Liver (tissue), 3 donors: ENCODE measurements around the gene PDZD2.

ENCODE experiments used
- ATF3 ChIP-seq: IDR thresholded peaks from 2 replicates; pipeline ENCODE4 v1.6.1; 2016; ENCODE audit warnings: antibody characterized with exemption
- CTCF ChIP-seq: fragments of 150-350 bp; IDR thresholded peaks from 2 replicates; pipeline ENCODE4 v1.5.1; 2017; ENCODE audit warnings: improper control_type of control experiment, low read depth, low read length; ENCODE audit not compliant: missing input control
- EGR1 ChIP-seq, 2 donors: IDR thresholded peaks; 2 replicates each; pipeline ENCODE4 v1.6.1; 2016 to 2018; ENCODE audit warnings: antibody characterized with exemption in 2 of 2, low read depth in 2 of 2
- FOXA1 ChIP-seq: IDR thresholded peaks from 2 replicates; pipeline ENCODE4 v1.6.1; 2016; ENCODE audit warnings: antibody characterized with exemption
- GABPA ChIP-seq, 2 donors: IDR thresholded peaks in 1 of 2; conservative IDR thresholded peaks in 1 of 2; 2 replicates each; pipeline ENCODE4 v1.6.1; 2016; ENCODE audit warnings: antibody characterized with exemption in 2 of 2, mild to moderate bottlenecking in 1 of 2, moderate library complexity in 1 of 2
- JUND ChIP-seq, 2 donors: IDR thresholded peaks; 2 replicates each; pipeline ENCODE4 v1.6.1; 2016; ENCODE audit warnings: antibody characterized with exemption in 2 of 2
- MAX ChIP-seq: IDR thresholded peaks from 2 replicates; pipeline ENCODE4 v1.6.1; 2016; ENCODE audit warnings: antibody characterized with exemption
- RAD21 ChIP-seq, 2 donors: IDR thresholded peaks; 2 replicates each; pipeline ENCODE4 v1.6.1; 2016; ENCODE audit warnings: antibody characterized with exemption in 2 of 2, mild to moderate bottlenecking in 2 of 2
- REST ChIP-seq: IDR thresholded peaks from 2 replicates; pipeline ENCODE4 v1.6.1; 2016; ENCODE audit warnings: antibody characterized with exemption, mild to moderate bottlenecking
- RXRA ChIP-seq, 2 donors: IDR thresholded peaks; 2 replicates each; pipeline ENCODE4 v1.6.1; 2017 to 2018; ENCODE audit warnings: antibody characterized with exemption in 2 of 2, mild to moderate bottlenecking in 1 of 2
- SP1 ChIP-seq: IDR thresholded peaks from 2 replicates; pipeline ENCODE4 v1.6.1; 2018; ENCODE audit warnings: antibody characterized with exemption, mild to moderate bottlenecking
- TAF1 ChIP-seq: conservative IDR thresholded peaks from 2 replicates; pipeline ENCODE4 v1.6.1; 2016; ENCODE audit warnings: antibody characterized with exemption, mild to moderate bottlenecking
- ZBTB33 ChIP-seq: IDR thresholded peaks from 2 replicates; pipeline ENCODE4 v1.6.1; 2016; ENCODE audit warnings: antibody characterized with exemption
- donor health status: healthy.
- donor health status: healthy.

- TF ChIP-seq JUND (IDR thresholded peaks at IDR 0.05) (no peak), CTCF (no peak), MAX (no peak), SP1 (no peak), ATF3 (no peak), ZBTB33 (no peak), RAD21 (IDR thresholded peaks at IDR 0.05) (no peak), FOXA1 (no peak), REST (no peak), GABPA (IDR thresholded peaks at IDR 0.05 in 1 of 2, conservative IDR thresholded peaks at IDR 0.05 in 1 of 2) (no peak), RXRA (IDR thresholded peaks at IDR 0.05) (no peak), TAF1 (no peak), EGR1 (IDR thresholded peaks at IDR 0.05; ENCODE audit: low read depth in 2 of 2) (no peak)
Measured at GRCh38 chr5:31894141-31894540, 255.2 kb downstream of the PDZD2 start.
